ENCODE data around the gene PIP4P1.
A peak's percentile ranks its signal among the peaks of the same experiment; 100 is the strongest.
"Not testable (repeated sequence)": the region's sequence is repeated elsewhere in the genome, so short reads cannot be mapped to it uniquely, and the experiment has no call there.

Gene PIP4P1

DNA sequence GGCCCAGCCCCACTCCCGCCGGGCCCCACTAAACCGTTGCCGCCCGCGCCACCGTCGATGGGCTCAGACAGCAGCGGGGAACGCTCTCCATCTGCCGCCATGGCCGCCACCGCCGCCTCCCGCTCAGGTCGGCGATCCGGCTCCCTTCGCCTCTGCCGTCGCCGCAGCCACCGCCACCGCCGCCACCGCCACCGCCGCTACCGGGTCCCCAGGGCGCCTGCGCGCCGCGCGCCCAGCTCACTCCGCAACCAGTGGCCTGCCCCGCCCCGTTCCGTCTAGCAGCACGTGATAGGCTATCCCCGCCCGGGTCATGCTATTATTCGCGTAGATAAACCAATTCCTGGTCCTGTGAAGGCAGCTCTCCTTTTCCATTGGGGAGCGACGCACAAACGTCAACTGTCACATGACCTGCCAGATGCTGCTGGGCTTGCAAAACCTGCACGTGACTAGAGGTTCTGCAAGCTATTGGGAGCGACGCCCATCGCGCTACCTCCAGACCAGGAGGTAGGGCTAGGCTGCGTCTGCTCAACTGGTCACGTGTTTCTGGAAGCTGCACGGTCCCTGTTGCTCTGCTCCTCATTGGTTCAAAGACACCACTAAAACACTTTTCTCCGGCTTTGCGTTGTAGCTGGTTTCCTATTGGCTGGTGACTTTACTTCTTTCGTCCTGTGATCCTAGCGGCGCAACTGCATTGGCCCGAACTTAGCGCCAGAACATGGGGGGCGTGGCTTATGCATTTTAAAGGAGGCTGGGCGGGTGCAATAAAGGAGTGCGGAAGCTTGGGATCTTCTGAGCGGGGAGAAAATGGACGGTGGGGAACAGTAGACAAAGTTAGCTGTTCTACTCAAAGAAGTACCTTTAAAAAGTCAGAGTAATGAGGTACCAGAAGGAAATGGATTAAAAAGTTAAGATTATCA, at the start of gene PIP4P1:
PIP4P1 (minus strand) TSS at position 210 of the 917 bp plus-strand sequence; CDS start at position 101, 109 bp downstream.
- Histone ChIP-seq H3F3A (ENCODE audit: insufficient read depth, low read length) (peaks cover 18% of the 10 kb centered on the region; the same call in 1 of the 2 replicates), H2AFZ (ENCODE audit: low read length) (0 out of 2 replicates have a peak within 1 kb of the TSS, but pooled peaks have one; percentile 34), H3K4me2 (ENCODE audit: low read depth, low read length) (peak within 1 kb of the TSS; percentile 59), H3K4me3 (ENCODE audit: low read length) (peak within 1 kb of the TSS; percentile 64), H3K4me1 (ENCODE audit: low read length) (0 out of 2 replicates have a peak, but pooled peaks cover 4% of the 10 kb centered on the region), H3K27me3 (replicated peaks; ENCODE audit: insufficient read depth, low read length) (no peaks in the 10 kb centered on the region), H3K9me3 (replicated peaks; ENCODE audit: insufficient read depth, low read length) (no peaks in the 10 kb centered on the region), H3K9me2 (replicated peaks; ENCODE audit: insufficient read depth, low read length) (no peaks in the 10 kb centered on the region), H4K20me1 (ENCODE audit: insufficient read depth, low read length) (peaks cover 3% of the 10 kb centered on the region; the same call in 1 of the 2 replicates), H3K36me3 (replicated peaks; ENCODE audit: insufficient read depth, low read length) (no peaks in the 10 kb centered on the region), H3K79me2 (ENCODE audit: low read length) (peaks cover 16% of the 10 kb centered on the region), H3K27ac (ENCODE audit: low read length) (peak within 1 kb of the TSS; percentile 93), H3K9ac (ENCODE audit: low read length) (peak within 1 kb of the TSS; percentile 93)
- TF ChIP-seq, protein P1, sequence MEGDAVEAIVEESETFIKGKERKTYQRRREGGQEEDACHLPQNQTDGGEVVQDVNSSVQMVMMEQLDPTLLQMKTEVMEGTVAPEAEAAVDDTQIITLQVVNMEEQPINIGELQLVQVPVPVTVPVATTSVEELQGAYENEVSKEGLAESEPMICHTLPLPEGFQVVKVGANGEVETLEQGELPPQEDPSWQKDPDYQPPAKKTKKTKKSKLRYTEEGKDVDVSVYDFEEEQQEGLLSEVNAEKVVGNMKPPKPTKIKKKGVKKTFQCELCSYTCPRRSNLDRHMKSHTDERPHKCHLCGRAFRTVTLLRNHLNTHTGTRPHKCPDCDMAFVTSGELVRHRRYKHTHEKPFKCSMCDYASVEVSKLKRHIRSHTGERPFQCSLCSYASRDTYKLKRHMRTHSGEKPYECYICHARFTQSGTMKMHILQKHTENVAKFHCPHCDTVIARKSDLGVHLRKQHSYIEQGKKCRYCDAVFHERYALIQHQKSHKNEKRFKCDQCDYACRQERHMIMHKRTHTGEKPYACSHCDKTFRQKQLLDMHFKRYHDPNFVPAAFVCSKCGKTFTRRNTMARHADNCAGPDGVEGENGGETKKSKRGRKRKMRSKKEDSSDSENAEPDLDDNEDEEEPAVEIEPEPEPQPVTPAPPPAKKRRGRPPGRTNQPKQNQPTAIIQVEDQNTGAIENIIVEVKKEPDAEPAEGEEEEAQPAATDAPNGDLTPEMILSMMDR (IDR thresholded peaks at IDR 0.05; ENCODE audit: low read length) = no peak
- TF ChIP-seq EZH2 (optimal IDR thresholded peaks at IDR 0.05; ENCODE audit: low read depth, low read length) = no peak
- no peak for TF ChIP-seq EZH2phosphoT487 (IDR thresholded peaks at IDR 0.05; ENCODE audit: low read length)
- DNase-seq = peak; percentile 98

GRCh38 chr14:20508367-20508766, 47.1 kb upstream of the PIP4P1 start:
- no peak for DNase-seq
- no peak overlapping the region for H3K4me2 ChIP-seq (ENCODE audit: low read depth, low read length)
- no peak overlapping the region for H3K27ac ChIP-seq (ENCODE audit: low read length)
- no peaks in the 10 kb centered on the region for H3K36me3 ChIP-seq (replicated peaks; ENCODE audit: insufficient read depth, low read length)
- TF ChIP-seq, protein P1 (IDR thresholded peaks at IDR 0.05; ENCODE audit: low read length) = no peak
- no peak for TF ChIP-seq EZH2phosphoT487 (IDR thresholded peaks at IDR 0.05; ENCODE audit: low read length)
- TF ChIP-seq EZH2 (optimal IDR thresholded peaks at IDR 0.05; ENCODE audit: low read depth, low read length) = no peak
- H3K9ac ChIP-seq (ENCODE audit: low read length) = no peak overlapping the region
- H2AFZ ChIP-seq (ENCODE audit: low read length) = no peak overlapping the region
- H3F3A ChIP-seq (ENCODE audit: insufficient read depth, low read length) = no peaks in the 10 kb centered on the region
- no peaks in the 10 kb centered on the region for H3K79me2 ChIP-seq (ENCODE audit: low read length)
- no peaks in the 10 kb centered on the region for H3K9me2 ChIP-seq (replicated peaks; ENCODE audit: insufficient read depth, low read length)
- H3K9me3 ChIP-seq (replicated peaks; ENCODE audit: insufficient read depth, low read length) = no peaks in the 10 kb centered on the region
- no peaks in the 10 kb centered on the region for H4K20me1 ChIP-seq (ENCODE audit: insufficient read depth, low read length)
- H3K27me3 ChIP-seq (replicated peaks; ENCODE audit: insufficient read depth, low read length) = no peaks in the 10 kb centered on the region
- H3K4me1 ChIP-seq (ENCODE audit: low read length) = no peaks in the 10 kb centered on the region
- no peak overlapping the region for H3K4me3 ChIP-seq (ENCODE audit: low read length)

GRCh38 chr14:20507537-20507936, 46.3 kb upstream of the PIP4P1 start:
- not testable (repeated sequence) for H3K27me3 ChIP-seq (replicated peaks; ENCODE audit: insufficient read depth, low read length)

GRCh38 chr14:20506752-20507151, 45.5 kb upstream of the PIP4P1 start:
- H3K36me3 ChIP-seq (replicated peaks; ENCODE audit: insufficient read depth, low read length); H3K79me2 ChIP-seq (ENCODE audit: low read length); H3K27me3 ChIP-seq (replicated peaks; ENCODE audit: insufficient read depth, low read length); H3K9ac ChIP-seq (ENCODE audit: low read length); H3K4me2 ChIP-seq (ENCODE audit: low read depth, low read length); H3K4me3 ChIP-seq (ENCODE audit: low read length); DNase-seq; H2AFZ ChIP-seq (ENCODE audit: low read length); H3K9me2 ChIP-seq (replicated peaks; ENCODE audit: insufficient read depth, low read length); H4K20me1 ChIP-seq (ENCODE audit: insufficient read depth, low read length); H3K9me3 ChIP-seq (replicated peaks; ENCODE audit: insufficient read depth, low read length); H3K27ac ChIP-seq (ENCODE audit: low read length); H3K4me1 ChIP-seq (ENCODE audit: low read length); H3F3A ChIP-seq (ENCODE audit: insufficient read depth, low read length): not testable (repeated sequence)

More at GRCh38 chr14:20507537-20507936, 46.3 kb upstream of the PIP4P1 start:
- H2AFZ ChIP-seq (ENCODE audit: low read length); H3K4me3 ChIP-seq (ENCODE audit: low read length); H3K9me2 ChIP-seq (replicated peaks; ENCODE audit: insufficient read depth, low read length); DNase-seq; H3K36me3 ChIP-seq (replicated peaks; ENCODE audit: insufficient read depth, low read length); H3K27ac ChIP-seq (ENCODE audit: low read length); H3K4me1 ChIP-seq (ENCODE audit: low read length); H3K9me3 ChIP-seq (replicated peaks; ENCODE audit: insufficient read depth, low read length); H3K9ac ChIP-seq (ENCODE audit: low read length); H3F3A ChIP-seq (ENCODE audit: insufficient read depth, low read length); H4K20me1 ChIP-seq (ENCODE audit: insufficient read depth, low read length); H3K4me2 ChIP-seq (ENCODE audit: low read depth, low read length); H3K79me2 ChIP-seq (ENCODE audit: low read length): not testable (repeated sequence)

- H3K79me2 ChIP-seq (ENCODE audit: low read length); H3K9me2 ChIP-seq (replicated peaks; ENCODE audit: insufficient read depth, low read length): not testable (repeated sequence)
Measured at GRCh38 chr14:20506276-20506675, 45.0 kb upstream of the PIP4P1 start.

More at GRCh38 chr14:20506276-20506675, 45.0 kb upstream of the PIP4P1 start:
- not testable (repeated sequence) for H3K4me3 ChIP-seq (ENCODE audit: low read length); H3K4me1 ChIP-seq (ENCODE audit: low read length); H4K20me1 ChIP-seq (ENCODE audit: insufficient read depth, low read length); H3K27me3 ChIP-seq (replicated peaks; ENCODE audit: insufficient read depth, low read length); DNase-seq; H3F3A ChIP-seq (ENCODE audit: insufficient read depth, low read length); H3K4me2 ChIP-seq (ENCODE audit: low read depth, low read length); H3K9ac ChIP-seq (ENCODE audit: low read length); H3K36me3 ChIP-seq (replicated peaks; ENCODE audit: insufficient read depth, low read length); H3K27ac ChIP-seq (ENCODE audit: low read length); H3K9me3 ChIP-seq (replicated peaks; ENCODE audit: insufficient read depth, low read length); H2AFZ ChIP-seq (ENCODE audit: low read length)

Data from MM.1S (cell line).